Panc1 (cell line): ENCODE data around the gene DACH1. TPM values are rescaled to one million over a fixed set of nuclear protein-coding genes. Genes with fewer than 3 reads are reported as not detected.

Experiments used
- ATAC-seq: fragments of 200-7000 bp; cut with Tn5 transposase; 2 replicates; pipeline ENCODE4 v1.9.1; 2020; ENCODE audit warnings: mild to moderate bottlenecking, moderate library complexity
- BruUV-seq: library from RNA; stranded (reverse); fragments of 400-500 nt; replicated peaks from 2 replicates; lab custom pipeline; 2021; lab: Mats Ljungman, UMichigan
- CTCF ChIA-PET: fragments of 300-600 bp; sonication (Branson Sonifier 250); formaldehyde crosslinking; loops from one replicate; lab custom pipeline; 2022; ENCODE audit warnings: antibody characterized with exemption; lab: Charles Lee
- POLR2A ChIA-PET: fragments of 300-600 bp; sonication (Branson Sonifier 250); formaldehyde crosslinking; loops from one replicate; lab custom pipeline; 2022; ENCODE audit warnings: antibody characterized with exemption; lab: Charles Lee
- DNase-seq: peaks from one replicate; pipeline ENCODE4 v3.0.0-alpha.2; 2010; ENCODE audit warnings: low read depth, low spot score
- H3K27ac ChIP-seq: 2 replicates; pipeline ENCODE4 v1.5.1; 2011; ENCODE audit warnings: mild to moderate bottlenecking, low read length, inconsistent platforms
- H3K27me3 ChIP-seq: fragments of 200-500 bp; sonication (Bioruptor generic); 2 replicates; pipeline ENCODE4 v1.6.0; 2014; ENCODE audit warnings: low read length, inconsistent platforms; ENCODE audit not compliant: control insufficient read depth, insufficient read depth
- H3K36me3 ChIP-seq: fragments of 200-500 bp; sonication (Bioruptor generic); 2 replicates; pipeline ENCODE4 v1.5.1; 2014; ENCODE audit warnings: inconsistent platforms, mild to moderate bottlenecking, low read length, moderate library complexity; ENCODE audit not compliant: control insufficient read depth, insufficient read depth
- H3K4me1 ChIP-seq: 2 replicates; pipeline ENCODE4 v1.5.1; 2011; ENCODE audit warnings: inconsistent platforms, mild to moderate bottlenecking, low read length, moderate library complexity; ENCODE audit not compliant: control insufficient read depth, insufficient read depth
- H3K4me3 ChIP-seq, 2 experiments: 2 replicates each; pipeline ENCODE4 v1.5.1; 2011 to 2012; ENCODE audit warnings: low read depth in 2 of 2, low read length in 2 of 2, mild to moderate bottlenecking in 2 of 2, inconsistent platforms in 1 of 2, moderate library complexity in 1 of 2
- H3K9me3 ChIP-seq: fragments of 200-500 bp; sonication (Bioruptor generic); 2 replicates; pipeline ENCODE4 v1.5.1; 2014; ENCODE audit warnings: low read depth, mild to moderate bottlenecking, inconsistent platforms, low read length, moderate library complexity; ENCODE audit not compliant: control insufficient read depth, insufficient read depth
- CTCF ChIP-seq: fragments of 450-650 bp; IDR thresholded peaks from 2 replicates; pipeline ENCODE4 v1.5.1; 2017; ENCODE audit warnings: mild to moderate bottlenecking
- POLR2AphosphoS5 ChIP-seq: IDR thresholded peaks from 2 replicates; pipeline ENCODE4 v1.6.1; 2012; ENCODE audit warnings: mild to moderate bottlenecking, low read depth, low read length, moderate library complexity
- SIN3A ChIP-seq: IDR thresholded peaks from 2 replicates; pipeline ENCODE4 v1.6.1; 2012; ENCODE audit warnings: low read depth, mild to moderate bottlenecking, low read length, moderate library complexity, borderline replicate concordance; ENCODE audit not compliant: insufficient read depth
- TCF7L2 ChIP-seq: IDR thresholded peaks from 2 replicates; pipeline ENCODE4 v1.6.1; 2011; ENCODE audit warnings: mild to moderate bottlenecking, low read depth, low read length, inconsistent platforms
- in situ Hi-C: cut with HindIII; loops from 2 replicates; pipeline ENCODE4 v1.10.0; 2016; ENCODE audit warnings: low sequenced_read_pairs, low pct_unique_long_range_greater_than_20kb
- intact Hi-C: fragments of 100-400 bp; cut with micrococcal nuclease; formaldehyde crosslinking; loops from one replicate; pipeline ENCODE4 v1.10.0; 2022; ENCODE audit not compliant: unreplicated experiment
- total RNA-seq: library from RNA; stranded (reverse); gene quantifications from one replicate; pipeline ENCODE4 v1.2.1, GENCODE V29; 2021; ENCODE audit not compliant: unreplicated experiment
- TF ChIP-seq, protein P1 (sequence below), 2 experiments: IDR thresholded peaks; 2 replicates each; pipeline ENCODE4 v1.6.1; 2011 to 2012; ENCODE audit warnings: low read depth in 2 of 2, control low read depth in 1 of 2, low read length in 1 of 2, mild to moderate bottlenecking in 1 of 2, moderate library complexity in 1 of 2; ENCODE audit not compliant: insufficient read depth in 1 of 2

The DACH1 gene
- total RNA-seq, 1 experiment from 2014 or later: 0.54 TPM

DNA sequence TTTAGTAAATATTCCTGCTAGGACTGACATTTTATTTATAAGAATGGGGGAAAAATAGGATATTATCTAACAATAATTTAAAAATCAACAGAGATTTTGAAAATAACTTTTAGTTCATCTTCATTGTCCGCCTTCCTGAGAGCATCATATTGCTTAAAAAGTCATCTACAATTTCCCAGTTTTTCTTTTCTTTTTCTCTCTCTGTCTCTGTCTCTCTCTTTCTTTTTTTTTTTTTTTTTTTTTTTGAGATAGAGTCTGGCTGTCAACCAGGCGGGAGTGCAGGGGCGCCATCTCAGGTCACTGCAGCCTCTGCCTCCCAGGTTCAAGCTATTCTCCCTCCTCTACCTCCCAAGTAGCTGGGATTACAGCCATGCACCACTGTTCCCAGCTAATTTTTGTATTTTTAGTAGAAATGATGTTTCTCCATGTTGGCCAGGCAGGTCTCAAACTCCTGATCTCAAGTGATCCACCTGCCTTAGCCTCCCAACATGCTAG is 276.3 kb downstream of the DACH1 start:
- H3K27ac ChIP-seq: no peak overlapping the region
- ATAC-seq: no peak
- no peak for DNase-seq
- no peak for TF ChIP-seq TCF7L2
- TF ChIP-seq SIN3A: no peak
- TF ChIP-seq CTCF: no peak
- no peak for TF ChIP-seq POLR2AphosphoS5
- TF ChIP-seq, protein P1, sequence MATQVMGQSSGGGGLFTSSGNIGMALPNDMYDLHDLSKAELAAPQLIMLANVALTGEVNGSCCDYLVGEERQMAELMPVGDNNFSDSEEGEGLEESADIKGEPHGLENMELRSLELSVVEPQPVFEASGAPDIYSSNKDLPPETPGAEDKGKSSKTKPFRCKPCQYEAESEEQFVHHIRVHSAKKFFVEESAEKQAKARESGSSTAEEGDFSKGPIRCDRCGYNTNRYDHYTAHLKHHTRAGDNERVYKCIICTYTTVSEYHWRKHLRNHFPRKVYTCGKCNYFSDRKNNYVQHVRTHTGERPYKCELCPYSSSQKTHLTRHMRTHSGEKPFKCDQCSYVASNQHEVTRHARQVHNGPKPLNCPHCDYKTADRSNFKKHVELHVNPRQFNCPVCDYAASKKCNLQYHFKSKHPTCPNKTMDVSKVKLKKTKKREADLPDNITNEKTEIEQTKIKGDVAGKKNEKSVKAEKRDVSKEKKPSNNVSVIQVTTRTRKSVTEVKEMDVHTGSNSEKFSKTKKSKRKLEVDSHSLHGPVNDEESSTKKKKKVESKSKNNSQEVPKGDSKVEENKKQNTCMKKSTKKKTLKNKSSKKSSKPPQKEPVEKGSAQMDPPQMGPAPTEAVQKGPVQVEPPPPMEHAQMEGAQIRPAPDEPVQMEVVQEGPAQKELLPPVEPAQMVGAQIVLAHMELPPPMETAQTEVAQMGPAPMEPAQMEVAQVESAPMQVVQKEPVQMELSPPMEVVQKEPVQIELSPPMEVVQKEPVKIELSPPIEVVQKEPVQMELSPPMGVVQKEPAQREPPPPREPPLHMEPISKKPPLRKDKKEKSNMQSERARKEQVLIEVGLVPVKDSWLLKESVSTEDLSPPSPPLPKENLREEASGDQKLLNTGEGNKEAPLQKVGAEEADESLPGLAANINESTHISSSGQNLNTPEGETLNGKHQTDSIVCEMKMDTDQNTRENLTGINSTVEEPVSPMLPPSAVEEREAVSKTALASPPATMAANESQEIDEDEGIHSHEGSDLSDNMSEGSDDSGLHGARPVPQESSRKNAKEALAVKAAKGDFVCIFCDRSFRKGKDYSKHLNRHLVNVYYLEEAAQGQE (IDR thresholded peaks at IDR 0.05; ENCODE audit: insufficient read depth in 1 of 2, low read depth in 2 of 2, low read length in 1 of 2): no peak
- no peaks in the 10 kb centered on the region for H3K4me1 ChIP-seq
- CTCF ChIA-PET: no interaction called here
- H3K36me3 ChIP-seq: no peaks in the 10 kb centered on the region
- POLR2A ChIA-PET: no interaction called here
- in situ Hi-C loops: no loop called here
- H3K4me3 ChIP-seq: no peak overlapping the region
- intact Hi-C loops: no loop called here
- no peaks in the 10 kb centered on the region for H3K27me3 ChIP-seq
- no TSS peak for BruUV-seq
- H3K9me3 ChIP-seq: no peaks in the 10 kb centered on the region

DNA sequence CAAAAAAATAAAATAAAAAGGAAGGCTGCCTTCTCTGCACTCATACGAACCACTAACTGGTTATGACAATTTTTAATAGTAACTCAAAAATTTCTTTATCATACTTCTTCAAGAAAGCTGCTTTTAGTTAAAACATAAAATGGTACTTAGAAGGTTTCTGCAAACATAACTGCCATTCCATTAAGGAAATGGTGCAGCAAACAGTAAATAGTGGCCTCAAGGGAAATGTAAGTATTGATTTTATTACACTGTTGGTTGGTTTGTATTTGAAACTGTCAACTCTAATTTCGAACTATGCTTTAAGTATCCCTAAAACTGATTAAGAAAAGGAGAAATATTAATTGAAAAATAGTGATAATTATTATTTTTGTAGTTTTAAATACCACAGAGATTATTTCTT is 278.0 kb downstream of the DACH1 start:
- POLR2A ChIA-PET: no interaction called here
- Histone ChIP-seq H3K4me3 (no peak overlapping the region), H3K4me1 (no peaks in the 10 kb centered on the region), H3K27me3 (no peaks in the 10 kb centered on the region), H3K36me3 (no peaks in the 10 kb centered on the region), H3K9me3 (no peaks in the 10 kb centered on the region), H3K27ac (no peak overlapping the region)
- no peak for DNase-seq
- TF ChIP-seq SIN3A: no peak
- TF ChIP-seq TCF7L2: no peak
- TF ChIP-seq, protein P1 (IDR thresholded peaks at IDR 0.05; ENCODE audit: insufficient read depth in 1 of 2, low read depth in 2 of 2, low read length in 1 of 2): no peak
- TF ChIP-seq POLR2AphosphoS5: no peak
- TF ChIP-seq CTCF: no peak
- ATAC-seq: no peak
- in situ Hi-C loops: no loop called here
- BruUV-seq: no TSS peak
- intact Hi-C loops: no loop called here
- CTCF ChIA-PET: no interaction called here
